Thoracic aorta (tissue), 2 donors: ENCODE measurements around the gene DIS3L2. TPM values are rescaled to one million over a fixed set of nuclear protein-coding genes. Genes with fewer than 3 reads are reported as not detected.

ENCODE experiments used
- ATAC-seq: fragments of 150-250 bp; one replicate; pipeline ENCODE4 v1.8.0; 2017; ENCODE audit warnings: low read depth; ENCODE audit not compliant: insufficient number of reproducible peaks, low FRiP score
- DNase-seq: peaks from one replicate; pipeline ENCODE4 v3.0.0-alpha.2; 2020; ENCODE audit warnings: low spot score
- H3K27ac ChIP-seq, 2 donors: fragments of 200-600 bp; sonication (generic); 1 replicate in 1 of 2; 2 replicates in 1 of 2; pipeline ENCODE4 v1.5.1; 2016; ENCODE audit warnings: mild to moderate bottlenecking in 2 of 2, moderate library complexity in 2 of 2
- H3K27me3 ChIP-seq: fragments of 200-600 bp; sonication (generic); replicated peaks from 2 replicates; pipeline ENCODE4 v1.6.0; 2016; ENCODE audit warnings: mild to moderate bottlenecking; ENCODE audit not compliant: insufficient read depth
- H3K36me3 ChIP-seq: fragments of 200-600 bp; sonication (generic); one replicate; pipeline ENCODE4 v1.5.1; 2016
- H3K4me1 ChIP-seq, 2 donors: fragments of 200-600 bp; sonication (generic); 1 replicate in 1 of 2; 2 replicates in 1 of 2; pipeline versions ENCODE4 v1.5.1 to v1.6.0; 2016; ENCODE audit warnings: low read depth in 2 of 2, mild to moderate bottlenecking in 1 of 2; ENCODE audit not compliant: control insufficient read depth in 1 of 2
- H3K4me3 ChIP-seq: fragments of 200-600 bp; sonication (generic); 2 replicates; pipeline ENCODE4 v1.5.1; 2016; ENCODE audit warnings: mild to moderate bottlenecking
- H3K9me3 ChIP-seq: fragments of 200-600 bp; sonication (generic); 2 replicates; pipeline ENCODE4 v1.5.1; 2016
- total RNA-seq, 2 donors: library from RNA; depleted of rRNA; stranded (reverse); fragments of >200 nt; gene quantifications; one replicate each; pipeline versions ENCODE4 v1.1.0 to v1.2.3, GENCODE V29; 2016
- TF ChIP-seq, protein P1 (sequence below): fragments of 200-600 bp; sonication (generic); IDR thresholded peaks from one replicate; pipeline ENCODE4 v1.5.1; 2019; ENCODE audit warnings: antibody characterized with exemption

Gene DIS3L2
- total RNA-seq, 2 donors from 2014 or later, result 26.4 to 32.5 TPM

DNA sequence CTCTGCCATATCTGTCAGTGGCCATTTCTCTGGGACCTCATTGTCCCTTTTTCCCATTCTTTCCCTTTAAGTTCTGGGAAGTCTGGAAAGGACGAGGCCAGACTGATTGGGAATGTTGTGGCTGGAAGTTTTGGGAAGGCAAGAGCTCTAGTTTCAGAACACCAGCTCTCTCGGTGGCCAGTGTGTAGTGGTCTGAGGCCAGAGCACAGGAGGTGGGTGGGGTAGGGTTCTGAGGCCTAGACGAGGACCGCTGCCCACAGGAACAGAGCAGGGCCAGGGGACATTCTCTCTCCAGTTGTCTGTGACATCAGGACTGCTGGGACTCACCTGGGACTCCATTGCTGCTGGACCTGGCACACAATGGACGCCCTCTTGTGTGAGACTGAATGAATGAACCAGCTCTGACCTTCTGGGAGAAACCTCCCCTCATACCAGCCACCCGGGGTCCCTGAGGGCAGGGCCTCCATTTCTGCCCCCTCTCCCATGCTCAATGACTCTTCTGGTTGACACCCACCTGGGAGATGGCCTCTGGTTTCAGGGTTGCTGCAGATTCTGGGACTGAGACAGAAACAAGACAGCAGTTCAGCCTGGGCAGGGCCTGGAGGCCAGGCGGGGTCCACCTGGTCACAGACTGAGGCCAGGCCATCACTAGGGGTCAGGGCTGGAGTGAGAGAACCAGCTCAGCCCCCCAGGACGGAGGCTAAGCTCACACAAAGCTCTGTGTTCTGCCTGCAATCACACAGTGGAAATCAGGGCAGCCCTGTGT lies 26.9 kb upstream of the DIS3L2 start:
- Histone ChIP-seq H3K36me3 (no peaks in the 10 kb centered on the region), H3K4me1 (no peaks in the 10 kb centered on the region), H3K4me3 (no peak overlapping the region), H3K27me3 (no peaks in the 10 kb centered on the region), H3K9me3 (no peaks in the 10 kb centered on the region), H3K27ac (no peak overlapping the region)
- DNase-seq, result no peak
- ATAC-seq, result no peak
- TF ChIP-seq, protein P1, sequence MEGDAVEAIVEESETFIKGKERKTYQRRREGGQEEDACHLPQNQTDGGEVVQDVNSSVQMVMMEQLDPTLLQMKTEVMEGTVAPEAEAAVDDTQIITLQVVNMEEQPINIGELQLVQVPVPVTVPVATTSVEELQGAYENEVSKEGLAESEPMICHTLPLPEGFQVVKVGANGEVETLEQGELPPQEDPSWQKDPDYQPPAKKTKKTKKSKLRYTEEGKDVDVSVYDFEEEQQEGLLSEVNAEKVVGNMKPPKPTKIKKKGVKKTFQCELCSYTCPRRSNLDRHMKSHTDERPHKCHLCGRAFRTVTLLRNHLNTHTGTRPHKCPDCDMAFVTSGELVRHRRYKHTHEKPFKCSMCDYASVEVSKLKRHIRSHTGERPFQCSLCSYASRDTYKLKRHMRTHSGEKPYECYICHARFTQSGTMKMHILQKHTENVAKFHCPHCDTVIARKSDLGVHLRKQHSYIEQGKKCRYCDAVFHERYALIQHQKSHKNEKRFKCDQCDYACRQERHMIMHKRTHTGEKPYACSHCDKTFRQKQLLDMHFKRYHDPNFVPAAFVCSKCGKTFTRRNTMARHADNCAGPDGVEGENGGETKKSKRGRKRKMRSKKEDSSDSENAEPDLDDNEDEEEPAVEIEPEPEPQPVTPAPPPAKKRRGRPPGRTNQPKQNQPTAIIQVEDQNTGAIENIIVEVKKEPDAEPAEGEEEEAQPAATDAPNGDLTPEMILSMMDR, result no peak

DNA sequence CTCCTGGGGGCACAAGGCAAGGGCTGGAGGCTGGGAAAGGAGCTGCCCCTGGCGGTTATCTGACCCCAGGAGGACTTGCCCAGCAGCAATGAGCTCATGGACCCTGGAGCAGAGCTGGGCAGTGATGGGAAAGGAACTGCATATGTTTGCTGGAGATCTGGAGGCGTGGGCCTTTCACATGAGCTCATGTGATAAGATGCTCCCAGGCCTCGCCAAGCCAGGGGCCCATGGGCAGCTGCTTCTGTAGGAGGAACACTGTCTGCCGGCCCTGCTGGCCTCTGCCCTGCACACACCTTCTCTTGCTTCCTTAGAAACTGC lies 26.3 kb upstream of the DIS3L2 start:
- H3K36me3 ChIP-seq, result no peaks in the 10 kb centered on the region
- TF ChIP-seq, protein P1, result no peak
- no peaks in the 10 kb centered on the region for H3K4me1 ChIP-seq
- no peak overlapping the region for H3K4me3 ChIP-seq
- ATAC-seq (no peak), DNase-seq (no peak)
- H3K27me3 ChIP-seq, result no peaks in the 10 kb centered on the region
- H3K9me3 ChIP-seq, result no peaks in the 10 kb centered on the region
- H3K27ac ChIP-seq, result no peak overlapping the region

DNA sequence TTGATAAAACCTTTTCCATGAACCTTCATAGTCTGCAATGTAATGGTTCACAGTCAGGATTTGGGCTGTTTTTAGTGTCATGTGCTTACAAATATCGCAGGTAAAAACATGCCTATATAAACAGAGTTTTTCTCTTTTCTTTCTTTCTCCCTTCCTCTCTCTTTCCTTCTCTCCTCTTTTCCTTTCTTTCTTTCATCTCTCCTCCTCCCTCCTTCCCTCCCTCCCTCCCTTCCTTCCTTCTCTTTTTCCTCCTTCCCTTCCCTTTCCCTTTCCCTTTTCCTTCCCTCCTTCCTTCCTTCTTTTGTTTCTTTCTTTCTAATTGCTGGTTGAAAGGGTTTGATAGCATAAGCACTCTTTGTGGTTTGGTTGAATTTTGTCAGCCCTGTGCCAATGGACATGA lies 25.7 kb upstream of the DIS3L2 start:
- H3K9me3 ChIP-seq, result no peaks in the 10 kb centered on the region
- no peak overlapping the region for H3K27ac ChIP-seq
- DNase-seq (no peak), ATAC-seq (no peak)
- no peaks in the 10 kb centered on the region for H3K36me3 ChIP-seq
- no peaks in the 10 kb centered on the region for H3K27me3 ChIP-seq
- no peaks in the 10 kb centered on the region for H3K4me1 ChIP-seq
- TF ChIP-seq, protein P1, result no peak
- H3K4me3 ChIP-seq, result no peak overlapping the region

DNA sequence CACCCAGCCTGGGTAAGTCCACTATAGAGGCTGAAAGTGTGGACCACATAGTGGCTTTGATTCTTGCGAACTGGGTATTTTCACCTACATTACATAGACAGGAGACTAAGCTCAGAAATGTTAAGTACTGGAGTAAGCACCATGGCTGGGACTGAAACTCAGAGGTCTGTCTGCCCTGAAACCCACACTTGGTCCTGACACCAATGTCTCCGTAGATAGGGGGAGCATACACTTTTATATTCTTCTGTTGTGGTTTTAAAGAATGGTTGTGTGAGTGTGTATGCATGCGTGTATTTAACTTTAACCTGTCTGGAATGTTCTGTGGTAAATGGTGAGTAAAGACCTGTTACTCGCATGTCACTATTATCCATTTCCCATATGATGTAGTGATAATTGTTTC lies 25.0 kb upstream of the DIS3L2 start:
- no peak for ATAC-seq
- TF ChIP-seq, protein P1, result no peak
- H3K4me3 ChIP-seq, result no peak overlapping the region
- no peak for DNase-seq
- no peaks in the 10 kb centered on the region for H3K4me1 ChIP-seq
- no peaks in the 10 kb centered on the region for H3K27me3 ChIP-seq
- H3K27ac ChIP-seq, result no peak overlapping the region
- H3K36me3 ChIP-seq, result no peaks in the 10 kb centered on the region
- H3K9me3 ChIP-seq, result no peaks in the 10 kb centered on the region

DNA sequence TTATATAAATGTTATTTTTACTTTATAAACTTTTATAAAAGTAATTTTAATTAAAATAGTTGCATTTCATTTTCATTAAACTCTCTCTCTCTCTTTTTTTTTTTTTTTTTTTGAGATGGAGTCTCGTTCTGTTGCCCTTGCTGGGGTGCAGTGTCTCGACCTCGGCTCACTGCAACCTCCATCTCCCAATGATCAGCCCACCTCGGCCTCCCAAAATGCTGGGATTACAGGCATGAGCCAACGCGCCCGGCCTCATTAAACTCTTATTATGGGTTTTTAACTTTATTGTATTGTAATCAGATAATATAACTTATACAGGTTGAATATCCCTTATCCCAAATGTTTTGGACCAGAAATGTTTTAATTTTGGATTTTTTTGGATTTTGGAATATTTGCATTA lies 24.5 kb upstream of the DIS3L2 start:
- Histone ChIP-seq H3K27me3 (no peaks in the 10 kb centered on the region), H3K36me3 (no peaks in the 10 kb centered on the region), H3K9me3 (no peaks in the 10 kb centered on the region), H3K4me3 (no peak overlapping the region), H3K4me1 (no peaks in the 10 kb centered on the region), H3K27ac (no peak overlapping the region)
- DNase-seq (no peak), ATAC-seq (no peak)
- TF ChIP-seq, protein P1, result no peak
